HepG2 (cell line): ENCODE results near the gene ATP8A2.

Experiments
- CEBPB ChIP-seq: IDR thresholded peaks from 2 replicates; pipeline ENCODE4 v1.6.1; 2011; ENCODE audit warnings: low read depth, low read length, improper control_type of control experiment, borderline replicate concordance
- CTCF ChIP-seq: sonication (generic); formaldehyde crosslinking; IDR thresholded peaks from 2 replicates; pipeline ENCODE4 v1.5.0; 2020; ENCODE audit warnings: mild to moderate bottlenecking, missing genetic modification reagents, moderate library complexity
- EZH2 ChIP-seq: conservative IDR thresholded peaks from 2 replicates; pipeline ENCODE4 v1.6.1; 2012; ENCODE audit warnings: mild to moderate bottlenecking, low read depth, low read length, moderate library complexity
- JUND ChIP-seq: sonication (generic); formaldehyde crosslinking; IDR thresholded peaks from 2 replicates; pipeline ENCODE4 v1.8.0; 2022; ENCODE audit warnings: mild to moderate bottlenecking, missing genetic modification reagents
- MXI1 ChIP-seq: IDR thresholded peaks from 3 replicates; pipeline ENCODE4 v1.6.1; 2012; ENCODE audit warnings: low read depth, low read length, inconsistent platforms, borderline replicate concordance
- RBM39 ChIP-seq: fragments of 200-400 bp; formaldehyde crosslinking; IDR thresholded peaks from one replicate; pipeline ENCODE4 v1.6.1; 2018; ENCODE audit warnings: antibody characterized with exemption, mild to moderate bottlenecking, low read depth, low read length; ENCODE audit not compliant: poor library complexity, severe bottlenecking
- REPIN1 ChIP-seq: sonication (generic); formaldehyde crosslinking; IDR thresholded peaks from 2 replicates; pipeline ENCODE4 v1.8.0; 2022; ENCODE audit warnings: missing genetic modification reagents, low read depth, mild to moderate bottlenecking, borderline replicate concordance
- REST ChIP-seq, 2 experiments: IDR thresholded peaks; 2 replicates each; pipeline ENCODE4 v1.6.1; 2011 to 2012; ENCODE audit warnings: low read length in 2 of 2, borderline replicate concordance in 1 of 2, low read depth in 1 of 2, mild to moderate bottlenecking in 1 of 2, moderate library complexity in 1 of 2
- ZNF563 ChIP-seq: sonication (generic); formaldehyde crosslinking; IDR thresholded peaks from 2 replicates; pipeline ENCODE4 v1.8.0; 2022; ENCODE audit warnings: mild to moderate bottlenecking, moderate library complexity, missing genetic modification reagents
- ZNF816 ChIP-seq: sonication (generic); formaldehyde crosslinking; IDR thresholded peaks from 2 replicates; pipeline ENCODE4 v1.8.0; 2022; ENCODE audit warnings: missing genetic modification reagents, mild to moderate bottlenecking, borderline replicate concordance

GRCh38 chr13:25910243-25910642 is 538.5 kb downstream of the ATP8A2 start:
- TF ChIP-seq CTCF (CRISPR knock-in tag) (no peak), ZNF816 (no peak), REST (IDR thresholded peaks at IDR 0.05; ENCODE audit: borderline replicate concordance in 1 of 2, low read depth in 1 of 2, low read length in 2 of 2) (no peak), RBM39 (no peak), REPIN1 (CRISPR knock-in tag) (no peak), CEBPB (no peak), MXI1 (no peak), EZH2 (no peak), ZNF563 (CRISPR knock-in tag) (no peak), JUND (CRISPR knock-in tag) (no peak)
